ENCODE measurements around the gene NT5E.

NT5E gene

DNA sequence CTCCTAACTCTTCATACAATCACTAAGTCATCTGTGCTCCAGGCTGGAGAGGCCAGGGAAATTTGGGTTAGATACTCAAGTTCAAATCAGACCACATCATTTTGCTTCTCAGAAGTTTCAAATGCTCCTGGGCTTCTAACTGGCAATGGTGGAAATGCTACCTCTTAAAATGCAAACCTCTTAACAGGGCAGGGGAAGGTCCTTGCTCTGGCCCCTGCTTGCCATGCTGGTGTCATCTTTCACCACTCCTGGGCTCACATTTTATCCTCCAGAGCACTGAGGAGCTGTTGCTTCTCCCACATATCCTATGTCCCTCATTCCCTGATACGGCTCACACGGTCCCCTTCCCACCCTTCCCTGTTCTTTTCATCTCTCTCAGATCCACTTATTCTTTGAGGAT lies 41.8 kb upstream of the NT5E start:
- TF ChIP-seq NFRKB (IDR thresholded peaks at IDR 0.05): no peak
- no peak for TF ChIP-seq FOXM1 (IDR thresholded peaks at IDR 0.05; ENCODE audit: borderline replicate concordance)
- no peak for TF ChIP-seq SUZ12 (IDR thresholded peaks at IDR 0.05)
- TF ChIP-seq ARNT (IDR thresholded peaks at IDR 0.05): no peak
- no peak for TF ChIP-seq FOXK2 (IDR thresholded peaks at IDR 0.05)
- TF ChIP-seq TARDBP (IDR thresholded peaks at IDR 0.05): no peak
- TF ChIP-seq HDGF (IDR thresholded peaks at IDR 0.05; ENCODE audit: borderline replicate concordance): no peak
- TF ChIP-seq L3MBTL2 (conservative IDR thresholded peaks at IDR 0.05): no peak
- TF ChIP-seq ELF4 (IDR thresholded peaks at IDR 0.05): no peak
- no peak for TF ChIP-seq ZNF384 (IDR thresholded peaks at IDR 0.05)
- TF ChIP-seq SP1 (IDR thresholded peaks at IDR 0.05): no peak
- TF ChIP-seq BHLHE40 (IDR thresholded peaks at IDR 0.05; ENCODE audit: borderline replicate concordance): no peak
- TF ChIP-seq LEF1 (IDR thresholded peaks at IDR 0.05; ENCODE audit: borderline replicate concordance): no peak
- no peak for TF ChIP-seq FOXA1 (IDR thresholded peaks at IDR 0.05)
- no peak for TF ChIP-seq CTBP1 (IDR thresholded peaks at IDR 0.05; ENCODE audit: borderline replicate concordance)
- TF ChIP-seq, protein P1, sequence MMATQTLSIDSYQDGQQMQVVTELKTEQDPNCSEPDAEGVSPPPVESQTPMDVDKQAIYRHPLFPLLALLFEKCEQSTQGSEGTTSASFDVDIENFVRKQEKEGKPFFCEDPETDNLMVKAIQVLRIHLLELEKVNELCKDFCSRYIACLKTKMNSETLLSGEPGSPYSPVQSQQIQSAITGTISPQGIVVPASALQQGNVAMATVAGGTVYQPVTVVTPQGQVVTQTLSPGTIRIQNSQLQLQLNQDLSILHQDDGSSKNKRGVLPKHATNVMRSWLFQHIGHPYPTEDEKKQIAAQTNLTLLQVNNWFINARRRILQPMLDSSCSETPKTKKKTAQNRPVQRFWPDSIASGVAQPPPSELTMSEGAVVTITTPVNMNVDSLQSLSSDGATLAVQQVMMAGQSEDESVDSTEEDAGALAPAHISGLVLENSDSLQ (IDR thresholded peaks at IDR 0.05): no peak
- POLR2A ChIA-PET: no interaction called here

DNA sequence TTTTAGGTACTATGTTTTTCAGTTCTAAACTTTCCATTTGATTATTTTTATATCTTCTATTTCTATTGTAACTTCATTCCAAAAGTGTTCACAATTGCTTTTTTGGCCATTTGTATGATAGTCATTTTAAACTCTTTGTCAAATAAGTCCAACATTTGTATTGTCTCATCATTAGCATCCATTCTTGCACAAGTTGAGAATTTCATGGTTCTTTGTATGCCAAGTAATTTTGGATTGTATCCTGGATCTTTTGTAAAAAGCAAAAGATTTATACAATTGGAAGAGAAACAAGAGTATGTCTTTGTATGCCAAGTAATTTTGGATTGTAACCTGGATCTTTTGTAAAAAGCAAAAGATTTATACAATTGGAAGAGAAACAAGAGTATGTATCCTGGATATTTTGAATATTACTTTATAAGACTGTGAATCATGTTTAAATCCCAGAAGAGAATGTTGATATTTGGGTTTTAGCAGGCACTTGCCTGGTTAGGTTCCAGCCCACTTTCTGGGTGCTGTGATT lies 36.9 kb upstream of the NT5E start:
- ChIA-PET POLR2A (no interaction called here), CTCF (no interaction called here)
- DNase-seq (ENCODE audit: extremely low spot score): no peak
- TF ChIP-seq, protein P1 (IDR thresholded peaks at IDR 0.05): no peak
- TF ChIP-seq ZNF384 (IDR thresholded peaks at IDR 0.05): no peak
- TF ChIP-seq SUZ12 (IDR thresholded peaks at IDR 0.05): no peak
- TF ChIP-seq L3MBTL2 (conservative IDR thresholded peaks at IDR 0.05): no peak
- TF ChIP-seq SP1 (IDR thresholded peaks at IDR 0.05): no peak
- TF ChIP-seq CTBP1 (IDR thresholded peaks at IDR 0.05; ENCODE audit: borderline replicate concordance): no peak
- TF ChIP-seq ELF4 (IDR thresholded peaks at IDR 0.05): no peak
- no peak for TF ChIP-seq FOXK2 (IDR thresholded peaks at IDR 0.05)

More for the DNA sequence above, 41.8 kb upstream of the NT5E start:
- DNase-seq (ENCODE audit: extremely low spot score): no peak
- CTCF ChIA-PET: no interaction called here

DNA sequence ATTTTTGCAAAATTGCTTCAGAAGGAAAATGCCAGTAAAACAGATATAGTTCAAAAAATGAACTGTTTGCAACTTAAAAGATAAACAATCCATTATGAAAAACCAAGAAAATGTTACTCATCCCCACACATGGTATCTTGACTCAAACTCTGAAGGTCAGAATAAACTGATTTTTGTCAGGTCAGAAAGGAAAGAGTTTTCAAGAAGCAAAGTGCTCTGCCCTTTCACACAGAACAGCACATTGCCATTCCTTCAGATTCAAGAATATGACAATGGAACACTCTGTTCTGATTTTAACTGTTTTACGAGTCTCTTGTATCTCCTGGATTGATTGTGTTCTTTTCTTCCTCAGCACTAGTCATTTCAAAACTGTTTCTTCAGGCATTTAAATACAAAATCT lies 33.8 kb upstream of the NT5E start:
- DNase-seq (ENCODE audit: extremely low spot score): no peak
- TF ChIP-seq FOXA1 (IDR thresholded peaks at IDR 0.05): no peak
- TF ChIP-seq SP1 (IDR thresholded peaks at IDR 0.05): no peak
- TF ChIP-seq ELF4 (IDR thresholded peaks at IDR 0.05): no peak
- no peak for TF ChIP-seq L3MBTL2 (conservative IDR thresholded peaks at IDR 0.05)
- no peak for TF ChIP-seq BHLHE40 (IDR thresholded peaks at IDR 0.05; ENCODE audit: borderline replicate concordance)
- no peak for TF ChIP-seq CTBP1 (IDR thresholded peaks at IDR 0.05; ENCODE audit: borderline replicate concordance)
- TF ChIP-seq HDGF (IDR thresholded peaks at IDR 0.05; ENCODE audit: borderline replicate concordance): no peak
- no peak for TF ChIP-seq TARDBP (IDR thresholded peaks at IDR 0.05)
- POLR2A ChIA-PET: no interaction called here
- CTCF ChIA-PET: no interaction called here

DNA sequence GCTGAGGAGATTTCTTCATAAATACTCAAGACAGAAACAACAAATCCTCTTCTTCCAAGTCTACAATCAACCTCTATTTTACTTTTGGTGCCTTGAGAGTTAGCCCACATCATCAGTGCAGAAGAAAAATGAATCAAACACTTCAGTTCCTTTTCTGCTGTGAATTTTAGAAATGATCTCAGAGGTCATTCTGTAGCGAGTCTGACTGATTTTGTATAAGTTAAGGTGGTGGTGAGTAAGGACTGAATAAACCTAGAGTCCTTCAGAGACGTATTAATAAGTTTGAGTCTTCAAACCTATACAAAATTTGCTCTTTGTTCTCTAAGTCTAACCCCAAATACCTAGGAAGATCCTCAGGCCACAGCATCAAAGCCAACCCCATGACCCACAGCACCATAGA lies 33.1 kb upstream of the NT5E start:
- POLR2A ChIA-PET: no interaction called here
- CTCF ChIA-PET: interaction anchor here (0.6 kb wide), 2 partner anchors 89 to 1348 kb away, joined by 3 to 5 read pairs; no protein-coding TSS in a partner anchor
- TF ChIP-seq FOXK2 (IDR thresholded peaks at IDR 0.05) (no peak), TARDBP (IDR thresholded peaks at IDR 0.05) (no peak), FOXA1 (IDR thresholded peaks at IDR 0.05) (no peak), FOXM1 (IDR thresholded peaks at IDR 0.05; ENCODE audit: borderline replicate concordance) (no peak), L3MBTL2 (conservative IDR thresholded peaks at IDR 0.05) (no peak), ELF4 (IDR thresholded peaks at IDR 0.05) (no peak), HDGF (IDR thresholded peaks at IDR 0.05; ENCODE audit: borderline replicate concordance) (no peak), LEF1 (IDR thresholded peaks at IDR 0.05; ENCODE audit: borderline replicate concordance) (no peak), BHLHE40 (IDR thresholded peaks at IDR 0.05; ENCODE audit: borderline replicate concordance) (no peak), ZNF384 (IDR thresholded peaks at IDR 0.05) (no peak), SP1 (IDR thresholded peaks at IDR 0.05) (no peak), NFRKB (IDR thresholded peaks at IDR 0.05) (no peak), ARNT (IDR thresholded peaks at IDR 0.05) (no peak), CTBP1 (IDR thresholded peaks at IDR 0.05; ENCODE audit: borderline replicate concordance) (no peak), SUZ12 (IDR thresholded peaks at IDR 0.05) (no peak)
- TF ChIP-seq, protein P1 (IDR thresholded peaks at IDR 0.05): no peak
- no peak for DNase-seq (ENCODE audit: extremely low spot score)

DNA sequence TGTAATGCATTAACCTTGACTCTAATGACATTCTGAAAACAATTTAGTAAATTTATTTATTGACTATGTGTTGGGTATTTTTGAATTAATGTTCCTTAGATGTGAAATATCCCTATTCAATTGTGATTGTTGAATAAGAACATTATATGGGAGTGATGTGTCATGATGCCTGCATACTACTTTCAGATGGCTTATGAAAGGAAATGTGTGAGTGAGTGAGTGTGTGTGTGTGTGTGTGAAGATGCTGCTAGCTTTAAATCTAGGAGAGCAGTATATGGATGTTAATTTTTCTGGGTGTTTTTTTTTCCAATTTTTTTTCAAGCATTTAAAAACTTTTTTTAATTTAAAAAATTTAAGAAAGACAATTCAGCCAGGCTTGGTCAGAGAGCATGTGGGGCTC lies 32.5 kb upstream of the NT5E start:
- ChIA-PET CTCF (interaction anchor here (0.6 kb wide), 1 partner anchor 1348 kb away, joined by 3 read pairs; no protein-coding TSS in a partner anchor), POLR2A (no interaction called here)
- DNase-seq (ENCODE audit: extremely low spot score): no peak
- no peak for TF ChIP-seq ZNF384 (IDR thresholded peaks at IDR 0.05)
- no peak for TF ChIP-seq FOXM1 (IDR thresholded peaks at IDR 0.05; ENCODE audit: borderline replicate concordance)
- TF ChIP-seq BHLHE40 (IDR thresholded peaks at IDR 0.05; ENCODE audit: borderline replicate concordance): no peak
- no peak for TF ChIP-seq FOXA1 (IDR thresholded peaks at IDR 0.05)
- TF ChIP-seq ARNT (IDR thresholded peaks at IDR 0.05): no peak
- no peak for TF ChIP-seq L3MBTL2 (conservative IDR thresholded peaks at IDR 0.05)
- no peak for TF ChIP-seq LEF1 (IDR thresholded peaks at IDR 0.05; ENCODE audit: borderline replicate concordance)
- no peak for TF ChIP-seq ELF4 (IDR thresholded peaks at IDR 0.05)
- no peak for TF ChIP-seq NFRKB (IDR thresholded peaks at IDR 0.05)

DNA sequence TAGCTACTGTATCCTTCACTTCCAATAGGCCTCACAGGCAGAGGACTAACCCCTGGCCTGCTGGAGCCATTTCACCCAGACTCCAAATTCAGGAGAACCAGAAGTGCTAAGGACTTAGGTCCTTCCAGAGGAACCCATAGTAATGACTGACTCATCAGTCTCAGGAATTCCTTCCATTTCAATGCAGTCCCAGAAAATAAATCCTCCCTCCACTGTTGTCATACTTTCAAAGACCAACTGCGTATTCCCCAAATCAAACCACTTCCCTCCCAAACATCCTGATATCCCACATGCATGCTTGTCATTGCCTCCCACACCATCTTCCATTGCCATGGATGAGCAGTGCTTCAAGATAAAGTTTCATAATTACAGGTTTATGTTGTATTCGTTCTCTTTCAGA lies 31.8 kb upstream of the NT5E start:
- no peak for DNase-seq (ENCODE audit: extremely low spot score)
- TF ChIP-seq L3MBTL2 (conservative IDR thresholded peaks at IDR 0.05): no peak
- TF ChIP-seq SUZ12 (IDR thresholded peaks at IDR 0.05): no peak
- TF ChIP-seq ARNT (IDR thresholded peaks at IDR 0.05): no peak
- TF ChIP-seq CTBP1 (IDR thresholded peaks at IDR 0.05; ENCODE audit: borderline replicate concordance): no peak
- no peak for TF ChIP-seq FOXA1 (IDR thresholded peaks at IDR 0.05)
- no peak for TF ChIP-seq LEF1 (IDR thresholded peaks at IDR 0.05; ENCODE audit: borderline replicate concordance)
- no peak for TF ChIP-seq BHLHE40 (IDR thresholded peaks at IDR 0.05; ENCODE audit: borderline replicate concordance)
- no peak for TF ChIP-seq HDGF (IDR thresholded peaks at IDR 0.05; ENCODE audit: borderline replicate concordance)
- TF ChIP-seq FOXK2 (IDR thresholded peaks at IDR 0.05): no peak
- TF ChIP-seq ZNF384 (IDR thresholded peaks at IDR 0.05): no peak
- TF ChIP-seq NFRKB (IDR thresholded peaks at IDR 0.05): no peak
- TF ChIP-seq, protein P1 (IDR thresholded peaks at IDR 0.05): no peak
- TF ChIP-seq ELF4 (IDR thresholded peaks at IDR 0.05): no peak
- TF ChIP-seq FOXM1 (IDR thresholded peaks at IDR 0.05; ENCODE audit: borderline replicate concordance): no peak
- no peak for TF ChIP-seq SP1 (IDR thresholded peaks at IDR 0.05)
- ChIA-PET POLR2A (no interaction called here), CTCF (no interaction called here)
